HuH-7.5 (cell line): ENCODE data around the gene UQCRFS1.
"Not testable (repeated sequence)": the region's sequence is repeated elsewhere in the genome, so short reads cannot be mapped to it uniquely, and the experiment has no call there.

Source experiments
- DNase-seq: peaks from one replicate; pipeline ENCODE4 v3.0.0; 2011; ENCODE audit warnings: low spot score

The UQCRFS1 gene

GRCh38 chr19:29214411-29214810 lies 1.5 kb upstream of the UQCRFS1 start:
- DNase-seq = no peak

- DNase-seq = no peak
Observed at GRCh38 chr19:29212356-29212647, 649 bp downstream of the UQCRFS1 start.

- peak; percentile 14 for DNase-seq
Observed at GRCh38 chr19:29211562-29212355, 1.2 kb downstream of the UQCRFS1 start.

- not testable (repeated sequence) for DNase-seq
Observed at GRCh38 chr19:29211041-29211440, 1.9 kb downstream of the UQCRFS1 start.

- DNase-seq = not testable (repeated sequence)
Observed at GRCh38 chr19:29210502-29210901, 2.4 kb downstream of the UQCRFS1 start.

GRCh38 chr19:29207403-29208187 lies 5.4 kb downstream of the UQCRFS1 start:
- DNase-seq = not testable (repeated sequence)

GRCh38 chr19:29206453-29206852 lies 6.5 kb downstream of the UQCRFS1 start:
- no peak for DNase-seq

- DNase-seq = no peak
Observed at GRCh38 chr19:29202281-29202680, 10.7 kb downstream of the UQCRFS1 start.

GRCh38 chr19:29201855-29202254 lies 11.1 kb downstream of the UQCRFS1 start:
- DNase-seq = no peak

- no peak for DNase-seq
Observed at GRCh38 chr19:29194658-29195057, 18.3 kb downstream of the UQCRFS1 start.

GRCh38 chr19:29193155-29193554 lies 19.8 kb downstream of the UQCRFS1 start:
- no peak for DNase-seq

- no peak for DNase-seq
Observed at GRCh38 chr19:29191005-29191404, 21.9 kb downstream of the UQCRFS1 start.

GRCh38 chr19:29189033-29189360 lies 24.0 kb downstream of the UQCRFS1 start:
- DNase-seq = no peak

GRCh38 chr19:29188289-29189032 lies 24.5 kb downstream of the UQCRFS1 start:
- no peak for DNase-seq

- DNase-seq = no peak
Observed at GRCh38 chr19:29187676-29188075, 25.3 kb downstream of the UQCRFS1 start.

- DNase-seq = no peak
Observed at GRCh38 chr19:29185427-29185826, 27.5 kb downstream of the UQCRFS1 start.

GRCh38 chr19:29176981-29177754 lies 35.8 kb downstream of the UQCRFS1 start:
- no peak for DNase-seq

GRCh38 chr19:29173896-29174295 lies 39.1 kb downstream of the UQCRFS1 start:
- DNase-seq = no peak

GRCh38 chr19:29172302-29172701 lies 40.6 kb downstream of the UQCRFS1 start:
- no peak for DNase-seq

- no peak for DNase-seq
Observed at GRCh38 chr19:29171525-29171924, 41.4 kb downstream of the UQCRFS1 start.

GRCh38 chr19:29170554-29170953 lies 42.4 kb downstream of the UQCRFS1 start:
- no peak for DNase-seq

- no peak for DNase-seq
Observed at GRCh38 chr19:29162694-29163093, 50.3 kb downstream of the UQCRFS1 start.
